ENCODE measurements around the gene LGMN.

Gene LGMN

DNA sequence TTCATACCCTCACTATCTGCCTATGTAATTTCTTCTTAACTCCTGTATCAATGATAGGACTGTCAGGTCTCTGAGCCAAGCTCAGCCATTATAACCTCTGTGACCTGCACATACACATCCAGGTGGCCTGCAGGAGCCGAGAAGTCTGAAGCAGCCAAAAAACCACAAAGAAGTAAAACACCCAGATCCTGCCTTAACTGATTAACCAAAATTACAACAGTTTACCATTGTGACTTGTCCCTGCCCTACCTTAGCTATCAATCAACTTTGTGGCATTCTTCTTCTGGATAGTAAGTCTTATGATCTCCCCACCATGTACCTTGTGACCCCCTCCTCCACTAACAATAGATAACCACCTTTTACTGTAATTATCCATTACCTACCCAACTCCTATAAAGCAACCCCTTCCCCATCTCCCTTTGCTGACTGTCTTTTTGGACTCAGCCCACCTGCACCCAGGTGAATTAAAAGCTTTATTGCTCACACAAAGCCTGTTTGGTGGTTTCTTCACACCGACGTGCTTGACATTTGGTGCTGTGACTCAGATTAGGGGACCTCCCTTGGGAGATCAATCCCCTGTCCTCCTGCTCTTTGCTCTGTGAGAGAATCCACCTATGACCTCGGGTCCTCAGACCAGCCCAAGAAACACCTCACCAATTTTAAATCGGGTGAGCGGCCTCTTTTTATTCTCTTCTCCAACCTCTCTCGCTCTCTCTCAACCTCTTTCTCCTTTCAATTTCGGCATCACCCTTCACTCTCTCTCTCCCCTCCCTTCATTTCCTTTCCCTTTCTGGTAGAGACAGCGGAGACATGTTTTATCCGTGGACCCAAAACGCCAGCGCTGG, 11.5 kb upstream of the LGMN start:
- no peak for DNase-seq

DNA sequence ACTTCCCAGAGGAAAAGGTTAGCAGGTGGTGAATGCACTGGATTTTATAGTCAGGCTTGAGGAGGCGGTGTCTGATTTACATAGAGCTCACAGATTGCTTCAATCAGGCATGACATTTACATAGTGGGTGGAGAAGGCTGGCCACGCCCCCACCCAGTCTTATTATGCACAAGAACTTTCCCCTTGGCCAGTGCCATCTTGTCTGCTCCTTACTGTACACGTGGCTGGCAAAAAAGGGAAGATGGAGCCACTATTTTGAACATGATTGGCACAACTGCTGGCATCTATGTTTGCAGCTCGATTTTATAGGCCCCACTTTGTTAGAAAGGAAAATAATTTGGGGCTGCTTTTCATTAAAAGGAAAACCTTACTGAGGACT, 10.9 kb upstream of the LGMN start:
- no peak for DNase-seq

DNA sequence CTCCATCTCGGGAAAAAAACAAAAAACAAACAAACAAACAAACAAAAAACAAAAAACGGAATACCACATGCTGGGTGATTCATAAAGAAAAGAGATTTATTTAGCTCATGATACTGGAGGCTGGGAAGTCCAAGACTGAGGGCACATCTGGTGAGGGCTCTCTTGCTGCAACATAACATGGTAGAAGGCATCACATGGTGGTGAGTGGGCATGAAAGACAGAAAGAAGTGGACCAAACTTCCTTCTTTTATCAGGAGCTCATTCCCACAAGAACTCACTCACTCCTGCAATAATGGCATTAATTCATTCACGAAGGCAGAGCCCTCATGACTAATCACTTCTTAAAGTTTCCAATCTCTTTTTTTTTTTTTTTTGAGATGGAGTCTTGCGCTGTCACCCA, 8.0 kb upstream of the LGMN start:
- no peak for DNase-seq

DNA sequence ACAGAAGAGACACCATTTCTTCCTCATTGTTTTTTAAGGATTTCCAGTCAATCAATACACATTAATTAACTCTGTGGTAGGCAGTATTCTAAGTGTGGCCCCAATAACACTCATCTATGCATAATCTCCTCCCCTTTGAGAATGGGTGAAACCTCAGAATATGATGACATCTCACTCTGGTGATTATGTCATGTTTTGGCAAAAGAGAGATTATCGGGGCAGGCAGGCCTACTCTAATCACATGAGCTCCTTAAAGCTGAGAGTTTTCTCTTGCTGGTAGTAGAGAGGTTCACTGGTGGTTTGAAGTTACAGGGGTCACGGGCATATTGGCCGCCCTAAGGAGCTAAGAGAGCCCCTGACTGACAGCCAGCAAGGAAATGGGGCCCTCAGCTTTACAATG, 7.1 kb upstream of the LGMN start:
- DNase-seq, result no peak

DNA sequence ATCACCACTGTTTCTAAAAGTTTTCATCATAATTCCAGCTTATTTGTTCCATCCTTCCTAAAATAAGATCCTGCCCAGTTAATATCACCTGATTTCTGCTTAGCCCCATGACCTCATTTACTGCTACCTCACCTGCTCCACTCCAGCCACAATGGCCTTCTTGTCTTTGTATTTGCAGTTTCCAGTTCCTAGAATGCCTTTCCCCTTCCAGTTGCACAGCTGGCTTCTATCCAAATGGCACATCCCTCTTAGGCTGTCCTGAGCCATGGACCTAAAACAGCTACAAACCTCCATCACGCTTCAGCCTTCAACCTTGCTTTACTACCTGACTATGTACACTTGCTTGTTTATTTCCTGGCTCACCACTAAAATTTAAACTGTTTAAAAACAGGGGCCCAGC, 6.5 kb upstream of the LGMN start:
- DNase-seq, result no peak

DNA sequence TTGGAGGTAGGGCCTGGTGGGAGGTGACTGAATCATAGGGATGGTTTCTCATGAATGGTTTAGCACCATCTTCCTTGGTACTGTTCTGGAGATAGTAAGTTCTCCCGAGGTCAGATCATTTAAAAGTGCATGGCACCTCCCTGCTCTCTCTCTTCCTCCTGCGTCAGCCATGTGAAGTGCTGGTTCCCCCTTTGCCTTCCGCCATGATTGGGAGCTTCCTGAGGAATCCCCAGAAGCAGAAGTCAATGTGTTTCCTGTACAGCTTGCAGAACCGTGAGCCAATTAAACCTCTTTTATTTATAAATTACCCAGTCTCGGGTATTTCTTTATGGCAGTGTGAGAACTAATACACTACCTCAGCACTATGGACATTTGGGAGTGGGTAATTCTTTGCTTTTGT, 4.8 kb upstream of the LGMN start:
- DNase-seq, result no peak

DNA sequence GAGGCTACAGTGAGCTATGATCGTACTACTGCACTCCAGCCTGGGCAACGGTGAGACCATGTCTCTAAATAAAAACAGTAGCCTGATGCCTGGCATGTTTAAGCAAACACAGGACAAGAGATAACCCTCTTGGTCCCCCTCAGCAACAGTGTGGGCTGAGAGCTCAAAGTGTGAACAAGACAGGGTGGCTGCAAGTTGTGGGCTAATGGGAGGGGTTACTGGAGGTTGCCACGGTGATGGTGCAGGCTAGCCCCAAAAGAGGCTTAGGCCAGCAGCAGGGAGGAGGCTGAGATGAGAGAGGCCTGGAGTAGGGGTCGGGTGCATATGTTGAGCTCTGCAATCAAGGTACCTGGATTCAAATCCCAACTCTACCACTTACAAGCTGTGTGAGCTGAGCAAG, 3.4 kb upstream of the LGMN start:
- no peak for DNase-seq

DNA sequence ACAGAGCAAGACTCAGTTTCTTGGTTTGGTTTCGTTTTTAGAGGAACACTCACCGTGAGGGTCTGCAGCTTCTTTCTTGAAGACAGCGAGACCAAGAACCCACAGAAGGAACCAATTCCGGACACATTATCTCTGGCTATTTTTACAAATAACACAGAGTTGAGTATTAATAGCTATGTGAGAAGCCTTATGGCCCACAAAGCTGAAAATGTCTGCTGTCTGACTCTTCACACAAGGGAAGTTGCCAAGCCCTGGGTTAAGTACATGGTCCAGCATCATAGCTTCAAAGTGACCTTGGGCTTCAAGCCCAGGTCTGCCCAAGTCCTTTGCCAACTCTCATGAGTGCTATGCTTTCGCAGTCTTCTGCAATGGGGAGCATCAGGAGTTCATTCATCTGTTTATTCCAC, 2.6 kb upstream of the LGMN start:
- no peak for DNase-seq

DNA sequence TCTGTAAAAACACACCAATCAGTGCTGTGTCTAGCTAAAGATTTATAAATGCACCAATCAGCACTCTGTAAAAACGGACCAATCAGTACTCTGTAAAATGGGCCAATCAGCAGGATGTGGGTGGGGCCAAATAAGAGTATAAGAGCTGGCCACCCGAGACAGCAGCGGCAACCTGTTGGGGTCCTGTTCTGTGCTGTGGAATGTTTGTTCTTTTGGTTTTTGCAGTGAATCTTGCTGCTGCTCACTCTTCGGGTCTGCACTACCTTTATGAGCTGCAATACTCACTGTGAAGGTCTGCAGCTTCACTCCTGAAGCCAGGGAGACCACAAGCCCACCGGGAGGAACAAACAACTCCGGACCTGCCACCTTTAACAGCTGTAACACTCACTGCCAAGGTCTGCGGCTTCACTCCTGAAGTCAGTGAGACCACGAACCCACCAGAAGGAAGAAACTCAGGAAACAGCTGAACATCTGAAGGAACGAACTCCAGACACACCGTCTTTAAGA, 1.8 kb upstream of the LGMN start:
- DNase-seq, result peak; percentile 29 to 30

DNA sequence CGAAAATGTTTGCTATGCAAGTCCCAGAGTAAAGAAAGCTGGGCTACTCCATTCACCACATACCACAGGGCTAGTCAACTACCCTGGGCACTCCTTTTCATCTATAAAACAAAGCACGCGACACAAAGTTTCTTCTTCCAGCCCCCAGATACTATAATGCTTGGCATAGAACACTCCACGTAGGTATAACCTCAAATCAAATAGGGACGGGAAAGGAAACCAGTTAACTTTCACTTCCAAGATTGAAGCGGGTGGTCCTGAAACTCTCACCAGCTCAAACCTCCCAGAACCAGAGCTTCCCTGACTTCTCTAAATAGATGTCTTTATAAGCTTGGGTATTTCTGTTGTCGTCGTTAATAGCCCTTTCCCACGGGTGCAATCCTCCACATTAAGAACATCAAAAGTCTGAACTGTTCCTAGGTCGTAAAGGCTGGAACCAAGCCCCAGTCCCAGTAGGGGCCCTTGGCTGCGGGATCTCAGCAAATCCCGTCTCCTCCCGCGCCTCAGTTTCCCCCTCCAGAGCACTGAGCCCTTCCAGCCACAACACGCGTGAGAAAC, 647 bp downstream of the LGMN start:
- DNase-seq, result no peak

DNA sequence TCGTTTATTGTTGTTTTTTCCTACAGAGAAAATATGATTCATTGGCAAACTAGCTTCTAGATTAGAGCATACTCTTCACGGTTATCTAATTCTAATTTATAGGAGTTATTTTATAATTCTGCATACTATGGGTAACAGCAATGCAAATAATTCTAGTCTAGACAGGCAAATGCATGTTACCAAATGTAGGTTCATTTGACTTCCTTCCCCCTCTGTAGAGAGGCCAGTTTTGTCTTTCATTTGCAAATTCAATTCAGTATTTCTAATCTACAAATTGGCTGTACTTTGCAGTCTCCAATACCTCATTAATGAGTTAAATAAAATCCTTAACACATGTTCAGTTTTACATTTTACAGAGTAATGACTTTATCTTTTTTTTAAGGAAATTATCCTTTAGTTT, 4.2 kb downstream of the LGMN start:
- DNase-seq, result no peak

DNA sequence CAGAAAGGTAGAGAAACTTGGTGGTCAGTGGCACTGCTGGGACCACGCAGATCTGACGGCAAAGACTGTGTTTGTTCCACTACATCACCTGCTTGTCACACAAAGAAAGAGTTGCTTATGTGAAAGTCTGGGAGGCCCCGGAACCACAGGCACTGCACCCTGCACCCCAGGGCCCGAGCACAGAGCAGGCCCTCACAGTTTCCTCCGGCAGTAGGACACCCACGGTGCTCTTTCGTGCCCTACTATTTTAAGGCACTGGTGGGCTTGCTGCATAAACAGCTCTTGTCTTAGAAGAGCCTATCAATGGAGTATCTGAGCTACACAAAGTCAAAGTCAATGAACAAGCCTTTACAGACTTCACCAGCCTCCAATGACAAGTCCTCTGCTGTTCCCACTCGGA, 8.0 kb downstream of the LGMN start:
- DNase-seq, result no peak

DNA sequence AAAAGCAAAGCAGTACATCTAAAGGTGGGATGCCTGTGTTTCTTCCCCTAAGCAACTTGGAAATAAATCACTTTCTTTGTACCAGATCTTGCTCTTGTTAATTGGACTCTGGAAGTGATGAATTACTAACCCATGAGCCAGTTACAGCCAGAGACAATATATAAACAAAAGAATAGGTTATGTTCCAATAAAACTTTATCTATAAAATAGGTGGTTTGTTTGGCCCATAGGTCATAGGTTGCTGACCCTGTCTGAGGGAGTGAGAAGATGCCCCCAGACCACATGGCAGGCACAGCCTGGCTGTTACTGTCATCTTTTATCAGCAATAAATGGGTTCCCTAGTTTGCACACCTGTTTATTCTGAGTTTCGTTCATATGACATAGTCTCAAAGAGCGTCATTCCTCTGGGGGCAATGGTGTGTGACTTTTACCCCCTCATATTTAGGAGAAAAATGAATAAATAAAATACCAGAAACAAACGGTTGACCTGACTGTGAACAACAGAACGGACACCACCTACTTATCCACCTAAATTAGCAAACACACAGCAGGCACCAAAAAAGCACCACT, 10.7 kb downstream of the LGMN start:
- DNase-seq, result no peak

DNA sequence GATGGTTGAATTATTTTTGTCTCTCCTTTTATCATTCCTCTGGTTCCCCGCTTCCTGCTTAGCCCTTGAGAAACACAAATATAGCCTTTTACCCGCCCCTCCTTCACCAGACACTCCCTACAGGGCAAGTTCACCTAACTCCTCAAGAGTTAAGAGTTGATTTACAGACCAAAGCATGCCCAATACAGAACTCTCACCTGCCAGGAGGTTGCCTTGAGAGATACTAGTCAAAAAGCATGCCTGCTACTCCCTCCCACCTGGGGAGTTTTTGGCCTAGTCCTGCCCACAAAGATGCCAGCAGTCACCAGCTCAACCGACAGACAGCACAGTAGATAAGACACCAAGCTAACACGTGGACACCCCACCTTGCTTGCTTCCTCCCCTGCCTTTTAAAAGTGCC, 11.2 kb downstream of the LGMN start:
- no peak for DNase-seq

DNA sequence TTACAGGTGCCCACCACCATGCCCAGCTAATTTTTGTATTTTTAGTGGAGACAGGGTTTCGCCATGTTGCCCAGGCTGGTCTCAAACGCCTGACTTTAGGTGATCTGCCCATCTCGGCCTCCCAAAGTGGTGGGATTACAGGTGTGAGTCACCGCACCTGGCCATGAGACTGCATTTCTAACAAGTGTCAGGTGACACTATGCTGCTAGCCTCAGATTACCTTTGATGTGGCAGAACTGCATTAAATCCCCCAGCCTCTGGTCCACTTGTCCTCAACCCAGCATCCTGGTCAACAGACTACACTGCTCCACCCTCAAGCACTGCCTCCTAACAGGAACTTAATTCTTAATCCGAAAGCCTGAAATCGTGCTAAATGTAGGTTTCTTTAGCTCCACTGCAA, 13.1 kb downstream of the LGMN start:
- DNase-seq, result no peak

DNA sequence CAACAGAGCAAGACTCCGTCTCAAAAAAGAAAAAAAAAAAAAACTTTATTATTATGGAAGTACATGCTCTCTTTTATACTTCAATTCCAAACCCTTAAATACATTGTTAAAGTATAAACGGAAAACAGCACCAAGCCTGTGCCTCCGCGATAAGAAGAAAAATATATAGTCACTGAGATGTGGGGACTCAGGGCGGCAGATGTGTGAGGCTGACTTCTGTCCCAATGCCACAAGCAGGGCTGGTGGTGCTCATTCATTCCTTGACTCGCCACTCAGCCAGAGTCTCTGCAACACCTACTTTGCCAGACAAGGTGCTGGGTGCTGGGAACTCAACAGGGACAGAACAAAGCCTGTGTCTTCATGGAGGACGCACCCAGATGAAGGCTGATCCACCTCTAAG, 13.8 kb downstream of the LGMN start:
- no peak for DNase-seq

DNA sequence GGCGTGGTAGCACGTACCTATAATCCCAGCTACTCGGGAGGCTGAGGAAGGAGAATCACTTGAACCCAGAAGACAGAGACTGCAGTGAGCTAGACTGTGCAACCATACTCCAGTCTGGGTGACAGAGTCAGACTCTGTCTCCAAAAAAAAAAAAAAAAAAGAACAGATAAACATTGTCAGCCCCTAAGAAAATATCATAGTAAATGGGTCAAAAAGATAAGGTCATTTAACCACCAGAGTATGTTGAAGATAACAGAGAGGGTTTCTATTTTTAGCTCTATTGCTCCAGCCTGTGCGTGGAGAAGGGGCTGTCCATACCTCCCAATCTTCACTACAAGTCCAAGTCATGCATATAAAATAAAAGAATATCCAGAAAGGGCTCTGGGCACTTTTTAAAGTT, 15.4 kb downstream of the LGMN start:
- no peak for DNase-seq

DNA sequence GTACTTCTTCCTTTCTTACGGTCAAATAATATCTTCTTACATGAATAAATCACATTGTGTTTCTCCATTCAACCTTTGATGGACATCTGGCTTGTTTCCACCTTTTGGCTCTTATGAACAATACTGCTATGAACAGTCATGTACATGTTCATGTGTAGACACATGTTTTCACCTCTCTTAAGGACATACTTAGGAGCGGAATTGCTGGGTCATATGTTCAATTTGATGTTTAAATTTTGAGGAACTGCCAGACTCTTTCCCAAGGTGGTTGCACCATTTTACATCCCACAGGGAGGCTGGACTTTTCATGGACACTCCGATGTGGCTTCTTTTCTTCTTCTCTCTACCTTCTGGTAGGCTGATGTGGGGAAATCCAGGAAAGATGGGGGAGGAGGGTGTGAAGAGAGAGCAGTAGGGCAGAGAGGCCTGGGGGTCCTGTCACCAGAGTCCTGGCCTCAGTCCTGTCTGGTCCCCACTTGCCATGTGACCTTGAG, 16.8 kb downstream of the LGMN start:
- DNase-seq, result no peak

DNA sequence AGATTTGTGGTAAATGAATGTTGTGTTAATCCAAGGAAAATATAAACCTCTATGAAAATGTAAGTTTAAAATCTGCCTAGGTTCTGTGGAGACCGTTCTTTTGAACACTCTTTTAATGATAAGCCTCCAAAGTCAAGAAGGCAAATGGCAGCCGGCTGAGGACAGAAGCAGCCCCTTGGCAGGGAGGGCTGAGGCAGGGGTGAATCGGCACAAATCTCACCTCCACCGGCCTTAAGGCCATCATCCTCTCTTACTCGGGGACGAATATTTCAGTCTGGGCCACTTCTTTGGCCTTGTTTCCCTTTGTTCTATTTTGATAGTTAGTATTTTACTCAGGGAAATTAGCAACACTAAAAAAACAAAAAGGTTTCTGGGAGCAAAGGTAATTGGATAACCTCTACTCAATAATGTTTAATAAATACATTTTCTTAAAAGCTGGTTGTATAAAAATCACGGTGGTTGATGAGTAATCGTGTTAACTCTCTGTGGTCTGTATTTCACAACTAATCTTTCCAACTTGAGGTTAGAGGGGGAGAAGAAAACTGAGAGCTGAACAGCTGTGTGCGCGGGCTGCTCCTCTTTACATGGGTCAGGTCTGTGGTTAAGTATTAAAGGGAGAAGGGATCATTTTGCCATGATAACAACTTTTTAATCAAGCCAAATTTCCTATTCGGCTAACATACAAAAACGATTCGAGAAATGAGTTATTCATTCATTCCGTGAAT, 18.6 kb downstream of the LGMN start:
- DNase-seq, result no peak

DNA sequence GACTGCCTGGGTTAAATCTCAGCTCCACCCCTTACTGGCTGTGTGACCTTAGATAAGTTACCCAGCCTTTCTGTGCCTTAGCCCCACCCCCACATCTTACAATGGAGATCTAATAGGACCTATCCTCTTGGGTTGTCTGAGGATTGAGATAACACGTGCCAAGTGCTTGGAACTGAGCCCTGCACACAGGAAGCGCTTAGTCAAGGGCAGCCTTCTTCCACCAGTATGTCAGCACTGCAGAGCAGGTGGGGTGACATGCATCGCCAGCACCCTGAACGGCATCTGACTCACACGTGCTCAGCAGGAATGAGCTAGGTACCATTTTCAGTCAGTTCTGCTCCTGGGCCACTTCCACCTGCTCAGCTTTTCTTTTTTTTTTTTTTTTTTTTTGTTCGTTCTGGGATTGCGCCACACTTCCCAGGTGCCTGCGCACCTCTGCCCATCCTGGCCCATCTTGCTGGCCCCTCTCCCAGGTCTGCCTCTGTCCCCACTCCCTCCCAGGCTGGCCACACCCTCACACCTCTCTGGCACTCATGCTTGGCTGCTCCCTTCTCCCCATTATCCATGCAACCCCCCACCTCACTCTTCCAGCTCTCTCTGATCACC, 19.6 kb downstream of the LGMN start:
- no peak for DNase-seq

DNA sequence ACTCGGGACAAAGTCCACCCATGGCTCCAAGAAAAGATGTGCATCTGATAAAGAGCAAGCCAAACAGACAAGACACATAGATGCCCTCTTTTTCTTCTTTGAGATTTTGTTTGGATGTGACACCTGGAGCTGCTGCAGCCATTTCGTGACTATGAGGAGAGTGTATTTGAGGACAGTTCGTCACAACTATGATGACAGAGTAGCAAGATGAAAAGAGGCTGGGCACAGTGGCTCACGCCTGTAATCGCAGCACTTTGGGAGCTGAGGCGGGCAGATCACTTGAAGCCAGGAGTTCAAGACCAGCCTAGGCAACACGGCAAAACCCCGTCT, 21.5 kb downstream of the LGMN start:
- DNase-seq, result no peak

DNA sequence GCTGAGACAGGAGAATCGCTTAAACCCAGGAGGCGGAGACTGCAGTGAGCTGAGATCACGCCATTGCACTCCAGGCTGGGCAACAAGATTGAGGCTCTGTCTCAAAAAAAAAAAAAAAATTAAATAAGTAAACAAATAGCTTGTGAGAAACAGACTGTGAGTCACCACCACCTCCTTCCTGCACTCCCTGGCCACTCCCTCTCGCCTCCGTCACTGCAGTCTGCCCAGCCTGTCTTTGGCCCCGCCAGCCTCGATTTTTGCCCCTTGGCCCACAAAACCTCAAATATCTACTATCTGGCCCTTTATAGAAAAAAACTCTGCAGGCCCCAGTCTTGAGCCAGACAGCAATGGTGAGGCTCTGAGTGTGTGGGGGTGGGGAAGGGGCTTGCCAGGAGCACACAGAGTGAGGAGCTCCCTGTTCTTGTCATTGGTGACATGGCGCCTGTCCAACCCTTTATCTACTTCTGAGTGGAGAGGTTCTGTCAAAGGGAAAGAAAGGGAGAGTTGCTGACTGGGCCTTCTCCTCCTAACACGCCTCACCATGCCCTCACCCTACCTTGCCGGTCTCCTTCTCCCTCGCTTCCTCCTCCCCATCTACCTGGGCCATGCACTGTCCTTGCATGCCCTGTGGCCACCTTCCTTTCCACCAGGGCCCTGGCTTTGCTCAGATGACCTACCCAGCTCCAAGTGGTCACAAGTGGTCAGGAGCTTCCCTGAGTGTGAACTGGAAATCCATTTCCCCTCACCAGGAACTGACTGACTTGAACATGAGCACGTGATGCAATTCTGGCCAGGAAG, 22.1 kb downstream of the LGMN start:
- DNase-seq, result peak in 1 of 2 experiments; percentile 18

All from activated CD4-positive, alpha-beta T cell treated with anti-CD3 and anti-CD28 coated beads, Interleukin-2, amount 50 U/mL, for 4 hours (primary cell).